ENCODE data around the gene MT1H. TPM values are rescaled to one million over a fixed set of nuclear protein-coding genes. Genes with fewer than 3 reads are reported as not detected.

MT1H gene
- total and polyA plus RNA-seq, 2 donors (not counting 1 experiment from before 2014, with no cell fraction given), result not detected

GRCh38 chr16:56700631-56701030, 31.0 kb downstream of the MT1H start:
- 93% methylated on average over 1 of the region's 1 CpG for WGBS (ENCODE audit: insufficient coverage)
- Histone ChIP-seq H3K4me2 (replicated peaks; ENCODE audit: low read depth, low read length, poor library complexity, severe bottlenecking) (no peak overlapping the region), H3K4me1 (ENCODE audit: control insufficient read depth in 2 of 2, insufficient read depth in 2 of 2, low read length in 2 of 2) (peaks cover 0 to 4% of the 10 kb centered on the region in 2 donors), H3K9me3 (ENCODE audit: control extremely low read depth in 1 of 3, control insufficient read depth in 2 of 3, insufficient read depth in 1 of 3, low read length in 2 of 3) (peaks cover 0 to 11% (median 3%) of the 10 kb centered on the region in 3 donors), H3K27ac (ENCODE audit: low read length in 2 of 2) (no peak overlapping the region), H3K27me3 (replicated peaks in 1 of 4; ENCODE audit: control extremely low read depth in 1 of 4, control insufficient read depth in 3 of 4, insufficient read depth in 4 of 4, low read length in 3 of 4) (no peaks in the 10 kb centered on the region), H4K20me1 (ENCODE audit: control insufficient read depth, insufficient read depth, low read length, poor library complexity, severe bottlenecking) (no peaks in the 10 kb centered on the region), H3K9ac (ENCODE audit: low read length) (no peak overlapping the region), H3K79me2 (ENCODE audit: control insufficient read depth, insufficient read depth, low read length) (no peaks in the 10 kb centered on the region), H3K36me3 (replicated peaks in 1 of 2; ENCODE audit: control extremely low read depth in 1 of 2, control insufficient read depth in 1 of 2, extremely low read depth in 1 of 2, insufficient read depth in 2 of 2, low read length in 1 of 2) (no peaks in the 10 kb centered on the region), H3K4me3 (ENCODE audit: control extremely low read depth in 1 of 5, extremely low read depth in 1 of 5, insufficient read depth in 1 of 5, low read depth in 2 of 5, low read length in 4 of 5) (no peak overlapping the region), H2AFZ (ENCODE audit: insufficient read depth, low read depth, low read length, poor library complexity, severe bottlenecking) (no peak overlapping the region)
- CTCF ChIA-PET, result interaction anchor here (0.6 to 3.6 kb wide), 13 partner anchors 9 to 1236 kb away, joined by 3 to 53 read pairs (median 17); partner anchors contain the start of genes MT1X and MT2A
- POLR2A ChIA-PET, result no interaction called here
- Mint-ChIP-seq H3K4me3 (no peak overlapping the region), H3K27ac (no peak overlapping the region), H3K9me3 (ENCODE audit: insufficient read depth) (peaks cover 7% of the 10 kb centered on the region), H3K4me1 (peaks cover 5% of the 10 kb centered on the region), H3K27me3 (peaks cover 3% of the 10 kb centered on the region)
- no peak for DNase-seq
- ATAC-seq (ENCODE audit: low read depth), result no peak
- intact Hi-C loops (cut with micrococcal nuclease), result loop anchor here (5.0 to 10.0 kb wide), 4 partner anchors 276 to 756 kb away; partner anchors contain the start of gene AMFR
- TF ChIP-seq CTCF (IDR thresholded peaks at IDR 0.05) (no peak), EZH2 (IDR thresholded peaks at IDR 0.05; ENCODE audit: borderline replicate concordance, insufficient read depth, low read depth, low read length, poor library complexity, severe bottlenecking) (no peak)

- ChIA-PET CTCF (interaction anchor here (0.8 to 3.6 kb wide), 44 partner anchors 11 to 1237 kb away, joined by 3 to 53 read pairs (median 6); partner anchors contain the start of genes BBS2, MT1X, MT2A and NUDT21), POLR2A (interaction anchor here (0.7 to 1.1 kb wide), 6 partner anchors 28 to 250 kb away, joined by 3 to 5 read pairs (median 3); partner anchors contain the start of genes BBS2, NUDT21 and OGFOD1)
- intact Hi-C loops (cut with micrococcal nuclease), result loop anchor here (5.0 to 10.0 kb wide), 4 partner anchors 277 to 757 kb away; partner anchors contain the start of gene AMFR
- Histone ChIP-seq H3K79me2 (ENCODE audit: control insufficient read depth, insufficient read depth, low read length) (no peaks in the 10 kb centered on the region), H3K4me1 (ENCODE audit: control insufficient read depth in 2 of 2, insufficient read depth in 2 of 2, low read length in 2 of 2) (peaks cover 0 to 4% of the 10 kb centered on the region in 2 donors), H3K27ac (ENCODE audit: low read length in 2 of 2) (no peak overlapping the region), H2AFZ (ENCODE audit: insufficient read depth, low read depth, low read length, poor library complexity, severe bottlenecking) (peak overlapping the region; percentile 41), H3K4me3 (ENCODE audit: control extremely low read depth in 1 of 5, extremely low read depth in 1 of 5, insufficient read depth in 1 of 5, low read depth in 2 of 5, low read length in 4 of 5) (no peak overlapping the region), H4K20me1 (ENCODE audit: control insufficient read depth, insufficient read depth, low read length, poor library complexity, severe bottlenecking) (no peaks in the 10 kb centered on the region), H3K36me3 (replicated peaks in 1 of 2; ENCODE audit: control extremely low read depth in 1 of 2, control insufficient read depth in 1 of 2, extremely low read depth in 1 of 2, insufficient read depth in 2 of 2, low read length in 1 of 2) (no peaks in the 10 kb centered on the region), H3K9me3 (ENCODE audit: control extremely low read depth in 1 of 3, control insufficient read depth in 2 of 3, insufficient read depth in 1 of 3, low read length in 2 of 3) (peaks cover 0 to 11% (median 3%) of the 10 kb centered on the region in 3 donors), H3K4me2 (replicated peaks; ENCODE audit: low read depth, low read length, poor library complexity, severe bottlenecking) (no peak overlapping the region), H3K9ac (ENCODE audit: low read length) (no peak overlapping the region), H3K27me3 (replicated peaks in 1 of 4; ENCODE audit: control extremely low read depth in 1 of 4, control insufficient read depth in 3 of 4, insufficient read depth in 4 of 4, low read length in 3 of 4) (no peaks in the 10 kb centered on the region)
- Mint-ChIP-seq H3K9me3 (ENCODE audit: insufficient read depth) (peaks cover 7% of the 10 kb centered on the region), H3K4me3 (no peak overlapping the region), H3K27ac (peak overlapping the region; percentile 43), H3K4me1 (peaks cover 5% of the 10 kb centered on the region), H3K27me3 (peaks cover 3% of the 10 kb centered on the region)
- DNase-seq (no peak), ATAC-seq (ENCODE audit: low read depth) (no peak)
- 100% methylated on average over 3 of the region's 7 CpGs for WGBS (ENCODE audit: insufficient coverage)
- TF ChIP-seq EZH2 (IDR thresholded peaks at IDR 0.05; ENCODE audit: borderline replicate concordance, insufficient read depth, low read depth, low read length, poor library complexity, severe bottlenecking) (no peak), CTCF (IDR thresholded peaks at IDR 0.05) (no peak)
These were observed 31.9 kb downstream of the MT1H start for GRCh38 chr16:56701534-56701933.

Measured in B cell (primary cell).